Lower leg skin (tissue), 4 donors: ENCODE results near the gene MICAL2. TPM values are rescaled to one million over a fixed set of nuclear protein-coding genes. Genes with fewer than 3 reads are reported as not detected.
A peak's percentile ranks its signal among the peaks of the same experiment; 100 is the strongest.

Experiments used
- DNase-seq, 2 donors: peaks; one replicate each; pipeline ENCODE4 v3.0.0-alpha.2; 2019; ENCODE audit warnings: low spot score in 2 of 2
- H3K4me3 ChIP-seq: fragments of 200-600 bp; sonication (generic); 2 replicates; pipeline ENCODE4 v1.5.1; 2017; ENCODE audit warnings: mild to moderate bottlenecking, low read depth; ENCODE audit not compliant: poor library complexity, severe bottlenecking
- POLR2A ChIP-seq, 2 donors: fragments of 450-650 bp; IDR thresholded peaks; one replicate each; pipeline ENCODE4 v1.6.1; 2016 to 2017; ENCODE audit warnings: antibody characterized with exemption in 2 of 2, mild to moderate bottlenecking in 1 of 2, moderate library complexity in 1 of 2
- WGBS, 2 donors: methylation state at CpG; one replicate each; pipeline ENCODE4 v1.1.5; 2018; 5-methylcytosine and 5-hydroxymethylcytosine counted together
- intact Hi-C: fragments of 100-400 bp; cut with DNase I; formaldehyde crosslinking; loops from one replicate; pipeline ENCODE4 v1.15.0; 2023; ENCODE audit warnings: low total_unique reads
- total RNA-seq, 4 donors: library from RNA; depleted of rRNA; stranded (reverse); fragments of >200 nt; gene quantifications; one replicate each; pipeline ENCODE4 v1.1.0, GENCODE V29; 2016
- TF ChIP-seq, protein P1 (sequence below), 3 donors: fragments of 450-650 bp; IDR thresholded peaks; one replicate each; pipeline ENCODE4 v1.5.1; 2016; ENCODE audit warnings: antibody characterized with exemption in 3 of 3, mild to moderate bottlenecking in 3 of 3, moderate library complexity in 2 of 3

Gene MICAL2
- total RNA-seq, 4 donors from 2014 or later, result 117 to 238 (median 145) TPM

DNA sequence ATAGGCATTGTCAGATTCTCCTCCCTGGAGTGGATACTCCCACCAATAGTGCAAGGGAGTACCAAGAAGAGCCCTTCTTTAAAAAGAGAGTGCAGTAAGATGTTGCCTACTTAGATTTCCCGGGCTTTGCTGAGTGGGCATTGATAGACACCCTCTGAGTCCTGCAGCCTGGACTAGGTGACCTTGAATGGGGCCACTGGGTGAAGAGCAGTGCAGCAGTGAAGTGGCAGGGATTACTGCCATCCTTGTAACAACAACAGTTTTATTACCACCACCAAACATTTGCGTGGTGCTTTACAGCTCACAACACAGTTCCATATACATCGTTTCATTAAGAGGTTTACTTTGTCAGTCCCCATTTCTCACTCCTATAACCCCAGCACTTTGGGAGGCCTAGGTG lies 59.4 kb downstream of the MICAL2 start:
- TF ChIP-seq, protein P1, sequence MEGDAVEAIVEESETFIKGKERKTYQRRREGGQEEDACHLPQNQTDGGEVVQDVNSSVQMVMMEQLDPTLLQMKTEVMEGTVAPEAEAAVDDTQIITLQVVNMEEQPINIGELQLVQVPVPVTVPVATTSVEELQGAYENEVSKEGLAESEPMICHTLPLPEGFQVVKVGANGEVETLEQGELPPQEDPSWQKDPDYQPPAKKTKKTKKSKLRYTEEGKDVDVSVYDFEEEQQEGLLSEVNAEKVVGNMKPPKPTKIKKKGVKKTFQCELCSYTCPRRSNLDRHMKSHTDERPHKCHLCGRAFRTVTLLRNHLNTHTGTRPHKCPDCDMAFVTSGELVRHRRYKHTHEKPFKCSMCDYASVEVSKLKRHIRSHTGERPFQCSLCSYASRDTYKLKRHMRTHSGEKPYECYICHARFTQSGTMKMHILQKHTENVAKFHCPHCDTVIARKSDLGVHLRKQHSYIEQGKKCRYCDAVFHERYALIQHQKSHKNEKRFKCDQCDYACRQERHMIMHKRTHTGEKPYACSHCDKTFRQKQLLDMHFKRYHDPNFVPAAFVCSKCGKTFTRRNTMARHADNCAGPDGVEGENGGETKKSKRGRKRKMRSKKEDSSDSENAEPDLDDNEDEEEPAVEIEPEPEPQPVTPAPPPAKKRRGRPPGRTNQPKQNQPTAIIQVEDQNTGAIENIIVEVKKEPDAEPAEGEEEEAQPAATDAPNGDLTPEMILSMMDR (IDR thresholded peaks at IDR 0.05), result no peak
- no peak for TF ChIP-seq POLR2A (IDR thresholded peaks at IDR 0.05)
- 83 to 94% methylated on average over 3 of the region's 3 CpGs for WGBS, 2 donors
- intact Hi-C loops, result no loop called here
- H3K4me3 ChIP-seq, result no peak overlapping the region
- DNase-seq, result peak in 1 of 2 donors; percentile 20

- 68 to 71% methylated on average over 3 of the region's 3 CpGs for WGBS, 2 donors
Measured at GRCh38 chr11:12170501-12170900, 60.1 kb downstream of the MICAL2 start.

DNA sequence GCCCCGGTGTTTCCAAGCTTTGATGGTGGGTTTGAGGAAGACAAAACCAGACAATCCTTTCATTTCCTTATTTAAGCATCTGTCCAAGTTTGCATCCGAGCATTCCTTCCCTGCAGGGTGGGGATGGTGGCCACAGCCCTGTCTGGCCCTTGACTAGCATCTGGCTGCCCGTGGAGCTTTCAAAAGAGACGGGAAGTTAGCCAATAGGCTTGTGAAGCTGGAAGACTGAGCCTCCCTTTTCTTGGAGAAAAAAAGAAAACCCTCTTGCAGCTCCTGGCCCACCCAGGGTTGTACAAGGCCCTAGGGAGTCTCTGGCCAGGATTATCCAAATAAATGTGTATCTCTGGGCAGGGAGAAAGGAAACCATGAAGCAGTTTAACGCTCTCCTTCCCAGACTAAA lies 60.6 kb downstream of the MICAL2 start:
- H3K4me3 ChIP-seq, result no peak overlapping the region
- DNase-seq, result peak in 1 of 2 donors; percentile 85
- 41 to 46% methylated on average over 5 of the region's 5 CpGs for WGBS, 2 donors
- intact Hi-C loops, result no loop called here
- TF ChIP-seq POLR2A (IDR thresholded peaks at IDR 0.05), result no peak
- TF ChIP-seq, protein P1 (IDR thresholded peaks at IDR 0.05), result no peak

More at GRCh38 chr11:12170501-12170900, 60.1 kb downstream of the MICAL2 start:
- peak in 1 of 2 donors; percentile 67 for DNase-seq
- TF ChIP-seq, protein P1 (IDR thresholded peaks at IDR 0.05), result no peak
- no peak for TF ChIP-seq POLR2A (IDR thresholded peaks at IDR 0.05)
- intact Hi-C loops, result no loop called here
- no peak overlapping the region for H3K4me3 ChIP-seq

DNA sequence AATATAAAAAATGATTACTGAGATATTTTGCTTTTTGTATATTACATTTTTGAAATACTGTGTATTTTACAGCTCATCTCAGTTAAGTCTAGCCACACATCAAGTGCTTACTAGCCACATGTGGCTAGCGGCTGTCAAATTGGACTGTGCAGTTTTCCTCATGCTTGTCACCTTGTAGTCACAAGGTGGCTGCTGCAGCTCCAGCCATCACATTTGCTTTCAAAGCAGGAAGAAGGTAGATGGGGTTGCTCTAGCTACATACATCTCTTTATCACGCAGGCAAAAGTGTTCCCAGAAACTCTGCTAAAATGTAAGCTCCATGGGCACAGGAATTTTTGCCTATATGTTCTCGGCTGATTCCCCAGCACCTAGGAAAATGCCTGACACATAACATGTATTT lies 61.5 kb downstream of the MICAL2 start:
- H3K4me3 ChIP-seq, result no peak overlapping the region
- TF ChIP-seq, protein P1 (IDR thresholded peaks at IDR 0.05), result no peak
- no peak for TF ChIP-seq POLR2A (IDR thresholded peaks at IDR 0.05)
- WGBS, 2 donors, result 97 to 100% methylated on average over 3 of the region's 3 CpGs
- peak in 1 of 2 donors; percentile 34 for DNase-seq
- intact Hi-C loops, result no loop called here

DNA sequence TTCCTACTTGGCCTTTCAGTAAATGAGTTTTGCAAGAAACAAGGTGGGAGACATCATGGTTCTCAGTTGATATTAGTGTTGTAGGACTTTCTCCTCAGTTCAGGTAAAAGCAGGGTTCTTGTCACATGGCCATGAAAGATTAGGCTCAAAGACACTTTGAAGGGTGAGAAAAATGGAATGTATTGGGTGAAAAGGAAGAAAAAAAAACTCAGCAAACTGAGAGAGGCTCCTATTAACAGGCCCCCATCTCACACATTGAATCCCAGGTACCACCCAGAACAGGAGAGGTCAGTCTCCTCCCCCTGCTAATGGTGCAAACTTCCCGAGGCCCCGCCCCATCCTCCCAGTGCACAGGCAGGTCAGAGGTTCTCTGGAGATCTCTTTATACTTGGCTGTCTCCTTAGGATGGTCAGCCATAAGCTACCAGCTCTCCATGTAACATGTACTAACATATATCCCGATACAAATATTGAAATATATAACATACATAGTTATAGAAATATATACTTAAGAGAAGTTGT lies 62.2 kb downstream of the MICAL2 start:
- intact Hi-C loops, result no loop called here
- no peak overlapping the region for H3K4me3 ChIP-seq
- peak in 1 of 2 donors; percentile 50 for DNase-seq
- WGBS, 2 donors, result 82 to 83% methylated on average over 3 of the region's 3 CpGs
- TF ChIP-seq, protein P1 (IDR thresholded peaks at IDR 0.05), result no peak
- no peak for TF ChIP-seq POLR2A (IDR thresholded peaks at IDR 0.05)

GRCh38 chr11:12173111-12173510 lies 62.7 kb downstream of the MICAL2 start:
- TF ChIP-seq POLR2A (IDR thresholded peaks at IDR 0.05), result no peak
- 94 to 96% methylated on average over 4 of the region's 4 CpGs for WGBS, 2 donors
- H3K4me3 ChIP-seq, result no peak overlapping the region
- intact Hi-C loops, result no loop called here
- peak in 1 of 2 donors; percentile 0 for DNase-seq
